PC-9 (cell line): ENCODE results near the gene ZNF576.

ENCODE experiments used
- EZH2 ChIP-seq: fragments of 200-600 bp; sonication (generic); IDR thresholded peaks from 2 replicates; pipeline ENCODE4 v1.8.0; 2017; ENCODE audit warnings: antibody characterized with exemption, low read depth
- TF ChIP-seq, protein P1 (sequence below): fragments of 200-600 bp; sonication (generic); conservative IDR thresholded peaks from 2 replicates; pipeline ENCODE4 v1.6.1; 2017; ENCODE audit warnings: mixed run types, antibody characterized with exemption, mild to moderate bottlenecking, moderate library complexity

DNA sequence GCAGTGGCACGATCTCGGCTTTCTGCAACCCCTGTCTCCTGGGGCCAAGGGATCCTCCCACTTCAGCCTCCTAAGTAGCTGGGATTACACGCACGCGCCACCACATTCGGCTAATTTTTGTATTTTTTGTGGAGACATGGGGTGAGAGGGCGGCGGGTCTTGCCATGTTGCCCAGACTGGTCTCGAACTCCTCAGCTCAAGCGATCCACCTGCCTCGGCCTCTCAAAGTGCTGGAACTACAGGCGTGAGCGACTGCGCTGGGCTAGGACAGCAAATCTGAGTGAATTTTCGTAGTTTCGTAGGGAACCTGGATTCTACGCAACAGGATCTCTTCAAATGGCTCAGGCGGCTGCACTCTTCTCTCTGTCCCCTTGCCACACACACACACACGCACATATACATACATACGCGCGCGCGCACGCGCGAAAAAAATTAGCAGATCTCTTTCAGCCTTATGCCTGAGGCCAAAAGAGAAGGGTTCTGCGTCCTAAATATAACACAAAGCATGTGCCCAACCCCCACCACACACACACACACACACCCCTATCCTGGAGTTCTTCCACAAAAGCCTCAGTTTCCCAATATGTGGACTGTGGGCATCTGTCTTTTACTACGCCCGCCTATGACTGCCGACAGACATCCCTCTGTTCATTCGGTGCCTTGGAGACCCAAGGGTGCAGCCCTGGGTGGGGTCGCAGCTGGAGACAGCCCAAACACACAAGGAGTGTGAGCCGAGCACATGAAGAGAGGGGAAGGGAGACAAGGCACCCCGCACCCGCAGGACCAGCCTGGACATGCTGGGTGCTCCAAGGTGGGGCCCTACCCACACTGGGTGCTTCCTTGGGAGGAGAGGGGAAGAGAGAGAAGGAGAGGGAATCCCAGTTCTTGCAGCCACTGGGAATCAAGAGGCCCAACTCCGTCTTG lies 20.2 kb upstream of the ZNF576 start:
- TF ChIP-seq, protein P1, sequence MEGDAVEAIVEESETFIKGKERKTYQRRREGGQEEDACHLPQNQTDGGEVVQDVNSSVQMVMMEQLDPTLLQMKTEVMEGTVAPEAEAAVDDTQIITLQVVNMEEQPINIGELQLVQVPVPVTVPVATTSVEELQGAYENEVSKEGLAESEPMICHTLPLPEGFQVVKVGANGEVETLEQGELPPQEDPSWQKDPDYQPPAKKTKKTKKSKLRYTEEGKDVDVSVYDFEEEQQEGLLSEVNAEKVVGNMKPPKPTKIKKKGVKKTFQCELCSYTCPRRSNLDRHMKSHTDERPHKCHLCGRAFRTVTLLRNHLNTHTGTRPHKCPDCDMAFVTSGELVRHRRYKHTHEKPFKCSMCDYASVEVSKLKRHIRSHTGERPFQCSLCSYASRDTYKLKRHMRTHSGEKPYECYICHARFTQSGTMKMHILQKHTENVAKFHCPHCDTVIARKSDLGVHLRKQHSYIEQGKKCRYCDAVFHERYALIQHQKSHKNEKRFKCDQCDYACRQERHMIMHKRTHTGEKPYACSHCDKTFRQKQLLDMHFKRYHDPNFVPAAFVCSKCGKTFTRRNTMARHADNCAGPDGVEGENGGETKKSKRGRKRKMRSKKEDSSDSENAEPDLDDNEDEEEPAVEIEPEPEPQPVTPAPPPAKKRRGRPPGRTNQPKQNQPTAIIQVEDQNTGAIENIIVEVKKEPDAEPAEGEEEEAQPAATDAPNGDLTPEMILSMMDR: no peak
- no peak for TF ChIP-seq EZH2
